ENCODE results near the gene CDA. TPM values are rescaled to one million over a fixed set of nuclear protein-coding genes. Genes with fewer than 3 reads are reported as not detected.
A peak's percentile ranks its signal among the peaks of the same experiment; 100 is the strongest.

Gene CDA
- total RNA-seq, 1 donor from 2014 or later: 2.0 TPM

DNA sequence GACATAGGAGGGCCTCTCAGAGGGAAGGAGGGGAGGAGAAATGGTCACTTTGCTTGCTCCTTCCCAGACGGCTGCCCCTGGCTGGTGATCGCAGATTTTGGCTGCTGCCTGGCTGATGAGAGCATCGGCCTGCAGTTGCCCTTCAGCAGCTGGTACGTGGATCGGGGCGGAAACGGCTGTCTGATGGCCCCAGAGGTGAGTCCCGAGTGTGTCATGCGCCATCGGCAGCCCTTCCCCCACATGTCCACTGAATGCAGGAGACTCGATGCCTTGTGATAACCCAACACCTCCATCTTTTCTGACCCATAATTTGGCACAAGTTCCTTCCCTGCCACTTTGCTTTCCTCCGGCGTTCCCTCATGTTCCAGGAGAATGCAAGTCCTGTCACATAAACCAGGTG, 59.5 kb downstream of the CDA start:
- no peak for DNase-seq (ENCODE audit: low read depth, low spot score)

- no peak for DNase-seq (ENCODE audit: low read depth, low spot score)
Measured at GRCh38 chr1:20648946-20649345, 60.0 kb downstream of the CDA start.

- no peak for DNase-seq (ENCODE audit: low read depth, low spot score)
Measured at GRCh38 chr1:20652300-20652699, 63.4 kb downstream of the CDA start.

GRCh38 chr1:20654104-20654690, 65.3 kb downstream of the CDA start:
- no peak for DNase-seq (ENCODE audit: low read depth, low spot score)

DNA sequence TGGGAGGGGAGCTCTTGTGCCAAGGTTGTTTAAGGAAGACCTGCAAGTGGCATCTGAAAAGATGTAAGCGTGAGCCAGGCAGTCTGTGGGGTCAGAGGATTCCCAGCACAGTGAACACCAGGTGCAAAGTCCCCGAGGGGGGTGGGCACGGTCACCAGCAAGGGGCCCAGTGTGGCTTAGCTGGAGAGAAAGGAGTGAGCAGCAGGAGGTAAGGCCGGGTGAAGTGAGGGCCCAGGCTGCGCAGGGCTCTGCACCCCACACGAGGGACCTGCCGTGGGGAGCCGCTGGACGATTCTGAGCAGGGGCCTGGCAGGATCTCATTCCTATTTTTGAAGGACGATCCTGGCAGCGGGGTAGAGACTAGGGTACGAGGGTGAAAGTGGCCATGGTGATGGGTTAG, 68.1 kb downstream of the CDA start:
- DNase-seq (ENCODE audit: low read depth, low spot score): no peak

DNA sequence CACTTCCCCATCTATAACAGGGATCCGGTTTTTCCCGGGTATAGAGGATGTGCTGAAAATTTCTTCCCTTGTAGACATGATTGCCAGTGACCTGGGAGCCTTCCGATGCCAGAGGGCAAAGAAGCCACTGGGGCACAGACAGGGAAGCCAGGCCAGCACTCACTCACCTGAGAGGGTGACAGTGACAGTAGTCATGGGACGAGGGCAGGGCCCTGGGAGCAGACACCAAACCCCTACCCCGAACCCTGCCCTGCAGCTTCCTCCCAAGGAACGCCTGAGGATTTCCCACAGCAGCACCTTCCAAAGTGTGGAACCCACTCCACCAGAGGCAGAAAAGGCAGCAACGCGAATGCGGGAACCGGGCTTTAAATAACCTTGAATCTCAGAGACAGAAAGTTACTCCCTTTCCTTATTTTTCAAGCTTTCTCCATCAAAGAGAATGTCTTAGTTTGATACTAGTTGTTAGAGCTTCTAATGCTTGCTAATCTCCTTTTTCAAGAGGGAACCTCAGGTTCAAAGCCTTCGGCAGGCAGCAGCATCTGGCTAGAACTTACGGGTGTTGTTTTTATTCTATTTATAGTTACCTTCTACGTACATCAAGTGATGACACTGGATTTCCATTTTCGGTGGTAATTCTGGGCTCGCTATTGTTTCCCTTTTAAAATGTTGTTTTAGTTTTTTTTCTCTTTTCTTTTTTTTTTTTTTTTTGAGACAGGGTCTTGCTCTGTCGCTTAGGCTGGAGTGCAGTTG, 69.4 kb downstream of the CDA start:
- no peak for DNase-seq (ENCODE audit: low read depth, low spot score)

DNA sequence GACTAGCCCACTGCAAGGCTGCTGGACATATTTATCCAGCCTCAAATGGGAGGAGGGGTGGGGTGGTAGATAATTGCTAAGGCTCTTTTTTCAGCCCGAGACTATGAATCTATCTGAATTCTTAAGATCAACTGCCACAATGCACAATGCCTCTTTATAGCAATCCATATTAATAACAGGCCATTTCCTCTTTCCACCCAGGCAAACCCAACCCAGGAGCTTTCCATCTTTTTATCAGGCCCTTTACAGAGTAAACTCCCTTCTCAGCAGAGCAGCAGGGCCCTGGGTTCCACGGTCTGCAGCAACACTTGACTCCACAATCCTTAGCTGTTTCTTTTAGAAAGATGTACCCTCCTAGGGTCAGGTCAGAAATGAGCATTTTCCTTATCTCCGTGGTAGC, 71.5 kb downstream of the CDA start:
- no peak for DNase-seq (ENCODE audit: low read depth, low spot score)

DNA sequence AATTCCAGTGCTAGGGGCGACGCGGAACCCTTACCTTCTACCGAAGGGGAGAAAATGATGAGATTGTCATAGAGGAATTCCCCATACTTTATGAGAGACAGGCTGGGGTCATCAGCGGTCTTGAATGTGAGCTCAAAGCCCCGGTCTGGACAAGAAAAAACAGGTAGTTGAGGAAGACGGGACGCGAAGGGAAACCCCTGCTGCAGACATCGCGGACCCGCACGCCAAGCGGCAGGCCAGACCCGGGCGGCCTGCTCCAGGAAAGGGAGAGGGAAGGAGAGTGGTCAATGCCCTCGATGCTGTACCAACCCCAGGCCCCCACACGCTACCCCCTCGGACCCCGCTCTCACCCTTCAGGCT, 71.9 kb downstream of the CDA start:
- no peak for DNase-seq (ENCODE audit: low read depth, low spot score)

DNA sequence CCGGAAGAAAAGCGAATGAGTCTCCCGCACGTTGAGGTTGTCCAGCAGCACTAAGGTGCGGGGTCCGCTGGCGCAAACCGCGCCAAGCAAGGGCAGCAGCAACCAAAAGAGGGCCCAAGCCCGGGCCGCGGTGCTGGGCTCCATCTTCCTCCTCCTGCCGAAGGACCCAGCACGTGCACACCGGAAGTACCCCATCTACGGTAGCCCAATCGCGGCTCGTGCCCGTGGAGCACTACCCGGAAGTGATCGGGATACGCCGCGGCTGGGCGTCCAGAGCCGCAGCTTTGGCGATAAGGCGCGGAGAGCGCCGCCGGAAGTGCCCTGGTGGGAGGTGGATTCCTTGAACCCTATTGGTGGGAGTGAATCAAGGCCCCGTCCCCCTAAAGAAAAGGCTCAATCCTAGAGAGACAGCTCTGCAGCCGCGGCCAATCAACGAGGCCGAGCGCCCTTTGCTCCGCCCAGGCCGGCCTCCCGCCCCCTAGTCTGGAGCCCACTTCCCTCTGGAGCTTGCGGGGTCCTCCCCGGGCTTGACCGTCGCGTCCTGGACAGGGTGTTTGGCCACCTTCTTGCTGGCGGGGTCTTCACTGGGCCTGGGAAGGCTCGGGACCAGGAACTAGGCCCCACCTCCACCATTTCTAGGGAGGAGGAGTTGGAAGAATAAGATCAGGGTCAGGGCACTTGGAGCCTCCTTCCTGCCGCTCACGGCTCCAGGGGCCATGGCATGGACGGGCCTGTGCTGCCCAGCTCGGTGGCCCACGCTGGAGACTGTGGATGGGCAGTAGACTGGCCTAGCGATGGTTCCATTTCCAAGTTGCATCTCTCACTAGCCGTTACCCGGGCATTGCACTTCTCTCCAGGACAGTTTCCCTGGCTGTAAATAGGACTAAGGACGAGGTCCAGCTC, 72.6 kb downstream of the CDA start, which contains the start of gene DDOST:
DDOST (minus strand) TSS at position 163 of the 903 bp plus-strand sequence; CDS start at position 144, 19 bp downstream.
- DNase-seq (ENCODE audit: low read depth, low spot score): peak; percentile 93

DNA sequence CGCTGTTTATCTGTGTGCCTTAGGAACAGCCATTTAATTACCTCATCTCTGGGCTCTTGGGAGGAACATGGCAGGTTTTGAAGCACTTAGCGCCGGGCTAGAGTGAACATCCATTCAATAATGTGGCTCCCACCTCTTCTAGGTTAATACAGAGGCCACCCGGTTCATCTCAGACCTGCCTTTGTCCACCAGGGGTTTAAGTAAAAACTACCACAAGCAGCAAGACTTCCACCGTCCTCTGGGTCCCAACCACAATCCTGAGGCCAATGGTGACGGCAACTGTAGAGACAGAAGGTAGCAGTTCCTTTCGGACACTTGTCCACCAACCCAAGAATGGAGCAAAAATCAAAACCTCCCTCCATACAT, 73.2 kb downstream of the CDA start:
- no peak for DNase-seq (ENCODE audit: low read depth, low spot score)

GRCh38 chr1:20663365-20663764, 74.5 kb downstream of the CDA start:
- no peak for DNase-seq (ENCODE audit: low read depth, low spot score)

DNA sequence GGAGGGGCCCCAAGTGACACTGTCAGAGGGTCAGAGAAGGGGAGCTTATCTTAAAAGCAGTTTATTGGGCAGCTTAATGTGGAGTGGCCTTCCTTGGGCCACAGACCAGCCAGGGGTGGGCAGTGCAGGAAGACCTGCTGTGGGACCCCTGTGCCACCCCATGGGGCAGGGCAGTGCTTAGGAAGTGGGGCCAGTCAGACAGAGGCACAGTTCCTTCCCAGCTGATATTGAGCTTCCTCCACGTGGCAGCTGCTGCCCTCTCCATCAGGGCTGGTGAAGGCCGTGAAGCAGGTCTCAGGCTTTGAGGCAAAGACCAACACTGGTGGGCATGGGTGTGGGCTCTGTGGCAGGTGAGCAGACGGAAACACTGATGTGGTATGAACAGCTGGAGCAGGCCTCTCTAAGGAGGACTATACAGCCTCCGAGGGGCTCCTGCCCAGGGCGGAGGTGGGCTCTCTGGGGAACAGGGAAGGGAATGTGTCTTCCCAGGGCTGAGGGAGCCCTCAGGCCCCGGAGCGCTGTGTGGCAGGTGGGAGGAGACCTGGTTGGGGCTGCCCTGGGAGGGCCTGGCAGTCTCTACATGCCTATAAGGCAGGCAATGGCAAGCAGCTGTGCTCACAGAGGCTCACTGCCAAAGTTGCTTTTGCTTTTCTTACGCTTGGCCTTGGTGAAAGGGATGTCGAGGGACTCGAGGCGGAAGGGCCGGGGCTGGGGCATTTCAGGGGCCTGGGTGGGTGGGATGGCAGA, 75.2 kb downstream of the CDA start:
- no peak for DNase-seq (ENCODE audit: low read depth, low spot score)

GRCh38 chr1:20665726-20666125, 76.8 kb downstream of the CDA start:
- no peak for DNase-seq (ENCODE audit: low read depth, low spot score)

DNA sequence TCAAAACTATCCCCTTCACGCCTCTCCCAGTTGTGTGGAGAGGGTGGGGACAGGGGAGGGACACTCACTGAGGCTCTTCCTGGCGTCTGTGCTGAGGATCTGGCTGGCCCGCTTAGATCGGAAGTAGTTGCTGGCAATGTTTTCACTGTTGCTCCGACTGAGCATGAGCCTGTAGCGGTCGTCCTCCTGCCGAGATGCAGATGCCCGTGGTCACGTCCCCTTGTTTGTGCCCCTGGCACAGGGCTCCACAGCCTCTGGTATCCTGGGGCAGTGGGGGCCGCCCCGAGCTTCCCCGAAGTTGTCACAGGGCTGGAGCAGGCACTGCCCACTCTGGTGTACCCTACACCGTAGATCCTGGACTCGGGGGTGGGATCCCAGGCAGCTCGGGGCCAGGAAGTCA, 77.2 kb downstream of the CDA start:
- DNase-seq (ENCODE audit: low read depth, low spot score): no peak

- no peak for DNase-seq (ENCODE audit: low read depth, low spot score)
Measured at GRCh38 chr1:20666804-20667203, 77.9 kb downstream of the CDA start.

Other genes with a start within 250 kb of the CDA start
- gene CAMK2N1, start 102.9 kb upstream of the CDA start, total RNA-seq: 10.3 and 10.9 TPM in 2 replicates
- 32.9 and 36.0 TPM in 2 replicates for gene MUL1, start 80.9 kb upstream of the CDA start, total RNA-seq
- not detected in 2 replicates for gene FAM43B, start 36.5 kb upstream of the CDA start, total RNA-seq
- 52.6 and 54.7 TPM in 2 replicates for gene PINK1, start 44.4 kb downstream of the CDA start, total RNA-seq
- 305 and 412 TPM in 2 replicates for gene DDOST, start 72.3 kb downstream of the CDA start, total RNA-seq
- gene KIF17, start 128.9 kb downstream of the CDA start, total RNA-seq: 0.13 TPM in 1 of 2 replicates, not detected in the other
- 1.4 and 3.4 TPM in 2 replicates for gene SH2D5, start 143.6 kb downstream of the CDA start, total RNA-seq
- 182 and 235 TPM in 2 replicates for gene HP1BP3, start 198.2 kb downstream of the CDA start, total RNA-seq

Data from pulmonary artery endothelial cell (primary cell).